ENCODE data around the gene ANKRD27.

DNA sequence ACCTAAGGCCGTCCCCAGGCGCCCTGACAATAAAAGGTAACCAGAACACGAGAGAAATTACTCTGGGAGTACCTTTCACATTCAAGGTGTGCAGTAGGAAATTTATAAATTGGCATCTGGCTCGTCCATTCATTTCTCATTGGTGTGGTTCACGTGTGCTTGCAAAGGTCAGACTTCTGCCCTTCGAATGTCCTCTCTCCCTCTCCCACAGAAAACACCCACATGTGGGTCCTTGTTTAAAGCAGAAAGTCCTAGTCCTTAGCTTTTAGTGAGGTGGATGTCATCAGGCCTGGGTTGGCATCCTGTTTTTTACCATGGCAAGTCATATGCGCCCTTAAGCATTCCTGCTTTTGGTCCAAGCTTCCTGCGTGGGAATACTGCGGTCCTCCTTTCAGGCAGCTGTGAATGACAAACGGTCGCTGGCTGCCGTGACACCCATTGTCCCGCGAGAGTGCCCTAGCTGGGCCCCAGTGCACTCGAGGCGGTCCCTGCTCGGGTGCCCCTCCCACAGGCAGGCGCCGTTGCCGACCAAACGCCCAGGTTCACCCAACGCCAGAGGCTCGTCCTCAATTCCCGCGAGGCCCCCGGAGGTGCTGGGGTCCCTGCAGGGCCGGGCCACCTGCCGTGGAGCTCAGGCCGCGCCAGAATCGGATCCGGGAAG, 16.4 kb upstream of the ANKRD27 start, which contains the start of gene NUDT19:
- TF ChIP-seq TCF4 (CRISPR knock-in tag; IDR thresholded peaks at IDR 0.05; ENCODE audit: borderline replicate concordance) (no peak), ZC3H10 (CRISPR knock-in tag; IDR thresholded peaks at IDR 0.05) (no peak), CSDC2 (CRISPR knock-in tag; IDR thresholded peaks at IDR 0.05) (no peak), ZFP3 (CRISPR knock-in tag; IDR thresholded peaks at IDR 0.05) (no peak)
- TF ChIP-seq, protein P1, sequence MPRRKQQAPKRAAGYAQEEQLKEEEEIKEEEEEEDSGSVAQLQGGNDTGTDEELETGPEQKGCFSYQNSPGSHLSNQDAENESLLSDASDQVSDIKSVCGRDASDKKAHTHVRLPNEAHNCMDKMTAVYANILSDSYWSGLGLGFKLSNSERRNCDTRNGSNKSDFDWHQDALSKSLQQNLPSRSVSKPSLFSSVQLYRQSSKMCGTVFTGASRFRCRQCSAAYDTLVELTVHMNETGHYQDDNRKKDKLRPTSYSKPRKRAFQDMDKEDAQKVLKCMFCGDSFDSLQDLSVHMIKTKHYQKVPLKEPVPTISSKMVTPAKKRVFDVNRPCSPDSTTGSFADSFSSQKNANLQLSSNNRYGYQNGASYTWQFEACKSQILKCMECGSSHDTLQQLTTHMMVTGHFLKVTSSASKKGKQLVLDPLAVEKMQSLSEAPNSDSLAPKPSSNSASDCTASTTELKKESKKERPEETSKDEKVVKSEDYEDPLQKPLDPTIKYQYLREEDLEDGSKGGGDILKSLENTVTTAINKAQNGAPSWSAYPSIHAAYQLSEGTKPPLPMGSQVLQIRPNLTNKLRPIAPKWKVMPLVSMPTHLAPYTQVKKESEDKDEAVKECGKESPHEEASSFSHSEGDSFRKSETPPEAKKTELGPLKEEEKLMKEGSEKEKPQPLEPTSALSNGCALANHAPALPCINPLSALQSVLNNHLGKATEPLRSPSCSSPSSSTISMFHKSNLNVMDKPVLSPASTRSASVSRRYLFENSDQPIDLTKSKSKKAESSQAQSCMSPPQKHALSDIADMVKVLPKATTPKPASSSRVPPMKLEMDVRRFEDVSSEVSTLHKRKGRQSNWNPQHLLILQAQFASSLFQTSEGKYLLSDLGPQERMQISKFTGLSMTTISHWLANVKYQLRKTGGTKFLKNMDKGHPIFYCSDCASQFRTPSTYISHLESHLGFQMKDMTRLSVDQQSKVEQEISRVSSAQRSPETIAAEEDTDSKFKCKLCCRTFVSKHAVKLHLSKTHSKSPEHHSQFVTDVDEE (CRISPR knock-in tag; IDR thresholded peaks at IDR 0.05): no peak
